DOHH2 (cell line): ENCODE results near the gene GCLM.

Experiments used
- H3F3A ChIP-seq: fragments of 200-600 bp; sonication (generic), shearing (Covaris generic); 2 replicates; pipeline ENCODE4 v1.6.0; 2016; ENCODE audit warnings: antibody characterized with exemption, mild to moderate bottlenecking; ENCODE audit not compliant: control insufficient read depth, insufficient read depth
- H3K27ac ChIP-seq: fragments of 200-600 bp; sonication (generic); 2 replicates; pipeline ENCODE4 v1.5.1; 2014; ENCODE audit warnings: low read depth, mild to moderate bottlenecking, low read length, moderate library complexity
- H3K27me3 ChIP-seq: fragments of 200-600 bp; sonication (generic); 2 replicates; pipeline ENCODE4 v1.6.1; 2014; ENCODE audit warnings: mild to moderate bottlenecking, low read length, mixed read lengths; ENCODE audit not compliant: control insufficient read depth
- H3K36me3 ChIP-seq: fragments of 200-600 bp; sonication (generic); 2 replicates; pipeline ENCODE4 v1.6.1; 2014; ENCODE audit warnings: mild to moderate bottlenecking, low read length, moderate library complexity, mixed read lengths; ENCODE audit not compliant: control insufficient read depth
- H3K4me1 ChIP-seq: fragments of 200-600 bp; sonication (generic); 2 replicates; pipeline ENCODE4 v1.6.1; 2014; ENCODE audit warnings: mild to moderate bottlenecking, low read length, mixed read lengths; ENCODE audit not compliant: control insufficient read depth
- H3K4me2 ChIP-seq: fragments of 200-600 bp; sonication (generic); 2 replicates; pipeline ENCODE4 v1.6.0; 2014; ENCODE audit warnings: mild to moderate bottlenecking, low read length, moderate library complexity
- H3K4me3 ChIP-seq: fragments of 200-600 bp; sonication (generic); 2 replicates; pipeline ENCODE4 v1.5.1; 2014; ENCODE audit warnings: mild to moderate bottlenecking, low read length, mixed read lengths
- H3K79me2 ChIP-seq: fragments of 200-600 bp; sonication (generic); 2 replicates; pipeline ENCODE4 v1.6.1; 2014; ENCODE audit warnings: mild to moderate bottlenecking, low read length, mixed read lengths; ENCODE audit not compliant: control insufficient read depth
- H3K9me2 ChIP-seq: fragments of 200-600 bp; sonication (generic); replicated peaks from 2 replicates; pipeline ENCODE4 v1.6.1; 2014; ENCODE audit warnings: mild to moderate bottlenecking, low read length, mixed read lengths; ENCODE audit not compliant: control insufficient read depth
- H3K9me3 ChIP-seq: fragments of 200-600 bp; sonication (generic); 2 replicates; pipeline ENCODE4 v1.6.1; 2014; ENCODE audit warnings: antibody characterized with exemption, low read length, mixed read lengths; ENCODE audit not compliant: control insufficient read depth, insufficient read depth
- H4K20me1 ChIP-seq: fragments of 200-600 bp; sonication (generic); 2 replicates; pipeline ENCODE4 v1.6.0; 2014; ENCODE audit warnings: low read depth, mild to moderate bottlenecking, antibody characterized with exemption, low read length, moderate library complexity; ENCODE audit not compliant: control insufficient read depth, insufficient read depth
- CTCF ChIP-seq: fragments of 200-600 bp; sonication (generic); IDR thresholded peaks from one replicate; pipeline ENCODE4 v1.5.1; 2014; ENCODE audit warnings: antibody characterized with exemption, mild to moderate bottlenecking, low read depth, low read length; ENCODE audit not compliant: poor library complexity, severe bottlenecking
- EZH2phosphoT487 ChIP-seq: fragments of 200-600 bp; sonication (generic); IDR thresholded peaks from 2 replicates; pipeline ENCODE4 v1.6.1; 2017; ENCODE audit warnings: borderline replicate concordance, mild to moderate bottlenecking, antibody characterized with exemption, low read length, moderate library complexity, mixed read lengths

Gene GCLM

GRCh38 chr1:93876244-93876643, 33.0 kb downstream of the GCLM start:
- peaks cover 74% of the 10 kb centered on the region for H3K36me3 ChIP-seq
- no peak for TF ChIP-seq EZH2phosphoT487
- no peak for TF ChIP-seq CTCF
- no peaks in the 10 kb centered on the region for H3K9me2 ChIP-seq
- peaks cover 58% of the 10 kb centered on the region for H3K79me2 ChIP-seq
- H3K4me1 ChIP-seq, result peaks cover 31% of the 10 kb centered on the region
- H3K9me3 ChIP-seq, result no peaks in the 10 kb centered on the region
- peaks cover 6% of the 10 kb centered on the region; the same call in 1 of the 2 replicates for H3F3A ChIP-seq
- H4K20me1 ChIP-seq, result peaks cover 12% of the 10 kb centered on the region; the same call in 1 of the 2 replicates
- peak overlapping the region; percentile 47 for H3K4me3 ChIP-seq
- no peak overlapping the region for H3K27ac ChIP-seq
- H3K27me3 ChIP-seq, result no peaks in the 10 kb centered on the region
- H3K4me2 ChIP-seq, result peak overlapping the region; percentile 76

- H3K79me2 ChIP-seq, result peaks cover 54% of the 10 kb centered on the region
- peaks cover 24% of the 10 kb centered on the region for H3K4me1 ChIP-seq
- no peak overlapping the region for H3K4me3 ChIP-seq
- H4K20me1 ChIP-seq, result peaks cover 12% of the 10 kb centered on the region; the same call in 1 of the 2 replicates
- H3K9me3 ChIP-seq, result no peaks in the 10 kb centered on the region
- no peak overlapping the region for H3K27ac ChIP-seq
- no peaks in the 10 kb centered on the region for H3K9me2 ChIP-seq
- H3F3A ChIP-seq, result peaks cover 9% of the 10 kb centered on the region; the same call in 1 of the 2 replicates
- H3K36me3 ChIP-seq, result peaks cover 93% of the 10 kb centered on the region
- TF ChIP-seq EZH2phosphoT487 (no peak), CTCF (peak; percentile 66)
- H3K27me3 ChIP-seq, result no peaks in the 10 kb centered on the region
- H3K4me2 ChIP-seq, result no peak overlapping the region
Measured at GRCh38 chr1:93874025-93874651, 35.1 kb downstream of the GCLM start.

- H3K4me3 ChIP-seq, result no peak overlapping the region
- peaks cover 26% of the 10 kb centered on the region for H3K79me2 ChIP-seq
- H3K27me3 ChIP-seq, result no peaks in the 10 kb centered on the region
- peaks cover 5% of the 10 kb centered on the region for H3K4me1 ChIP-seq
- no peaks in the 10 kb centered on the region for H3K9me2 ChIP-seq
- no peaks in the 10 kb centered on the region for H3K9me3 ChIP-seq
- H3K36me3 ChIP-seq, result peaks cover 82% of the 10 kb centered on the region
- H3K27ac ChIP-seq, result no peak overlapping the region
- peaks cover 15% of the 10 kb centered on the region for H3F3A ChIP-seq
- TF ChIP-seq EZH2phosphoT487 (no peak), CTCF (no peak)
- no peak overlapping the region for H3K4me2 ChIP-seq
- H4K20me1 ChIP-seq, result peaks cover 4% of the 10 kb centered on the region; the same call in 1 of the 2 replicates
Measured at GRCh38 chr1:93871366-93871765, 37.9 kb downstream of the GCLM start.
